OCI-LY3 (cell line): ENCODE data around the gene NEURL1.

Experiments used
- H2AFZ ChIP-seq: fragments of 200-600, 300-600 bp; shearing (Covaris generic); 2 replicates; pipeline ENCODE4 v1.6.0; 2014; ENCODE audit warnings: antibody characterized with exemption, low read depth, low read length
- H3K27ac ChIP-seq: fragments of 200-600, 300-600 bp; sonication (generic); 2 replicates; pipeline ENCODE4 v1.5.1; 2014; ENCODE audit warnings: mild to moderate bottlenecking, low read length, moderate library complexity, mixed read lengths
- H3K27me3 ChIP-seq: fragments of 200-600, 300-600 bp; sonication (generic); 2 replicates; pipeline ENCODE4 v1.6.1; 2014; ENCODE audit warnings: low read depth, low read length, mixed read lengths
- H3K36me3 ChIP-seq: fragments of 200-600, 300-600 bp; sonication (generic); replicated peaks from 2 replicates; pipeline ENCODE3; 2014; ENCODE audit warnings: low read depth, low read length, mixed read lengths
- H3K4me1 ChIP-seq: fragments of 300-600, 200-600 bp; sonication (generic); 2 replicates; pipeline ENCODE4 v1.6.1; 2014; ENCODE audit warnings: low read length, mixed read lengths
- H3K4me2 ChIP-seq: fragments of 200-600, 300-600 bp; sonication (generic); 2 replicates; pipeline ENCODE4 v1.6.1; 2014; ENCODE audit warnings: low read length, mixed read lengths
- H3K4me3 ChIP-seq: fragments of 300-600, 200-600 bp; sonication (generic); 2 replicates; pipeline ENCODE4 v1.5.1; 2014; ENCODE audit warnings: antibody characterized with exemption, mild to moderate bottlenecking, low read length, moderate library complexity
- H3K79me2 ChIP-seq: fragments of 300-600, 200-600 bp; shearing (Covaris generic); 2 replicates; pipeline ENCODE4 v1.6.1; 2014; ENCODE audit warnings: mild to moderate bottlenecking, low read length, mixed read lengths
- H3K9ac ChIP-seq: fragments of 300-600, 200-600 bp; shearing (Covaris generic); 2 replicates; pipeline ENCODE4 v1.6.0; 2014; ENCODE audit warnings: mild to moderate bottlenecking, low read length, moderate library complexity
- H3K9me3 ChIP-seq: fragments of 200-600, 300-600 bp; shearing (Covaris generic); 2 replicates; pipeline ENCODE4 v1.6.1; 2014; ENCODE audit warnings: low read length, mixed read lengths; ENCODE audit not compliant: insufficient read depth
- H4K20me1 ChIP-seq: fragments of 200-600, 300-600 bp; sonication (generic); 2 replicates; pipeline ENCODE4 v1.6.1; 2016; ENCODE audit warnings: low read length, mixed read lengths; ENCODE audit not compliant: insufficient read depth
- EZH2phosphoT487 ChIP-seq: fragments of 200-600 bp; shearing (Covaris generic); IDR thresholded peaks from 2 replicates; pipeline ENCODE4 v1.6.1; 2018; ENCODE audit warnings: antibody characterized with exemption, mixed run types, low read depth
- TF ChIP-seq, protein P1 (sequence below): fragments of 200-600, 300-600 bp; sonication (generic); IDR thresholded peaks from 2 replicates; pipeline ENCODE4 v1.5.1; 2014; ENCODE audit warnings: antibody characterized with exemption, low read length, low read depth

The NEURL1 gene

DNA sequence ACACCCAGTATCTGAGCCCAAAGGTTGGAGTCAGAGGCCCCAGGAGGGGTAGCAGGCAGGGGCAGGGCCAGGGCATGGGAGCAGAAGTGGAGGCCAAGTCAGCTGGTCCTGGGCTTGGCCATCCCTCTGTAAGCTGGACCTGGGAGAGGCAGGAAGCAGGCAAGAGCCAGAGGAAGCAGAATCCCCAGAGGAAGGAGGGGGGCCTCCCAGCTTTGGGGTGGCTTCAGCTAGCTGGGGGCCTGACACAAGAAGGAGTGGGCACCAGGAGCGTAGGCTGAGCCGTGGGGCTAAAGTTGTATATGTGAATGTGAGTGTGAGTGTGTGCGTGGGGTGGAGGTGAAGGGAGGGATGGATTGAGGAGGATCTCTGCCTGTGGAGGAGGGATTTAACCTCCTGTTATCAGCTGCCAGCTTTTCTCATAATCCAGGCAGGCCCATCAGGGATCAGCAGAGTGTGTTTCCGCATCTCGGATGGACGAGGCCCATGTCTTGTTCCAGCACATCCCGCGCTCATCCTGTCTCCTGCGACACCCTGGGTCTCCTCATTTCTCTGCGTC is 54.0 kb downstream of the NEURL1 start:
- Histone ChIP-seq H2AFZ (no peak overlapping the region), H3K4me3 (no peak overlapping the region), H3K79me2 (no peaks in the 10 kb centered on the region), H3K27me3 (0 out of 2 replicates have a peak, but pooled peaks cover 2% of the 10 kb centered on the region), H3K4me2 (no peak overlapping the region), H3K27ac (no peak overlapping the region), H3K4me1 (peaks cover 6% of the 10 kb centered on the region; the same call in 1 of the 2 replicates), H3K9me3 (no peaks in the 10 kb centered on the region), H3K9ac (no peak overlapping the region), H3K36me3 (no peaks in the 10 kb centered on the region), H4K20me1 (no peaks in the 10 kb centered on the region)
- TF ChIP-seq, protein P1, sequence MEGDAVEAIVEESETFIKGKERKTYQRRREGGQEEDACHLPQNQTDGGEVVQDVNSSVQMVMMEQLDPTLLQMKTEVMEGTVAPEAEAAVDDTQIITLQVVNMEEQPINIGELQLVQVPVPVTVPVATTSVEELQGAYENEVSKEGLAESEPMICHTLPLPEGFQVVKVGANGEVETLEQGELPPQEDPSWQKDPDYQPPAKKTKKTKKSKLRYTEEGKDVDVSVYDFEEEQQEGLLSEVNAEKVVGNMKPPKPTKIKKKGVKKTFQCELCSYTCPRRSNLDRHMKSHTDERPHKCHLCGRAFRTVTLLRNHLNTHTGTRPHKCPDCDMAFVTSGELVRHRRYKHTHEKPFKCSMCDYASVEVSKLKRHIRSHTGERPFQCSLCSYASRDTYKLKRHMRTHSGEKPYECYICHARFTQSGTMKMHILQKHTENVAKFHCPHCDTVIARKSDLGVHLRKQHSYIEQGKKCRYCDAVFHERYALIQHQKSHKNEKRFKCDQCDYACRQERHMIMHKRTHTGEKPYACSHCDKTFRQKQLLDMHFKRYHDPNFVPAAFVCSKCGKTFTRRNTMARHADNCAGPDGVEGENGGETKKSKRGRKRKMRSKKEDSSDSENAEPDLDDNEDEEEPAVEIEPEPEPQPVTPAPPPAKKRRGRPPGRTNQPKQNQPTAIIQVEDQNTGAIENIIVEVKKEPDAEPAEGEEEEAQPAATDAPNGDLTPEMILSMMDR, result no peak
- TF ChIP-seq EZH2phosphoT487, result no peak

DNA sequence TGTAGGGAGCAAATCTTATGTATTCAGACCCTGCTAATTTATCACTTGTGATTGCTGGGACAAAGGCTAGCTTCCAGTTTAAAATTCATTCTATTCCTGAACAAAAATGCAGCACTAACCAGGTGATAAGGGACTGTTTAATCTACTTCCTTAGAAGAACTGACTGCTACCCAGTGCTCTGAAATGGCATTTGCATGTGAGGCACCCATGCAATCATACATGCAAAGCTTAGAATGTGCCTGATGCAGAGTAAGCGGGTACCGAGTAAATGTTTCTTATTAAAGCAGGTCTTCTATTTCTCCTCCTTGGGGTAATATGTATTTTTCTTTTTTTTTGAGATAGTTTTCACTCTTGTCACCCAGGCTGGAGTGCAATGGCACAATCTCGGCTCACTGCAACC is 54.5 kb downstream of the NEURL1 start:
- H3K4me3 ChIP-seq, result no peak overlapping the region
- no peak overlapping the region for H3K27ac ChIP-seq
- H2AFZ ChIP-seq, result no peak overlapping the region
- H4K20me1 ChIP-seq, result no peaks in the 10 kb centered on the region
- H3K9ac ChIP-seq, result no peak overlapping the region
- TF ChIP-seq EZH2phosphoT487, result no peak
- TF ChIP-seq, protein P1, result no peak
- H3K79me2 ChIP-seq, result no peaks in the 10 kb centered on the region
- H3K27me3 ChIP-seq, result 0 out of 2 replicates have a peak, but pooled peaks cover 2% of the 10 kb centered on the region
- H3K4me1 ChIP-seq, result 0 out of 2 replicates have a peak, but pooled peaks cover 2% of the 10 kb centered on the region
- H3K9me3 ChIP-seq, result no peaks in the 10 kb centered on the region
- no peaks in the 10 kb centered on the region for H3K36me3 ChIP-seq
- no peak overlapping the region for H3K4me2 ChIP-seq

DNA sequence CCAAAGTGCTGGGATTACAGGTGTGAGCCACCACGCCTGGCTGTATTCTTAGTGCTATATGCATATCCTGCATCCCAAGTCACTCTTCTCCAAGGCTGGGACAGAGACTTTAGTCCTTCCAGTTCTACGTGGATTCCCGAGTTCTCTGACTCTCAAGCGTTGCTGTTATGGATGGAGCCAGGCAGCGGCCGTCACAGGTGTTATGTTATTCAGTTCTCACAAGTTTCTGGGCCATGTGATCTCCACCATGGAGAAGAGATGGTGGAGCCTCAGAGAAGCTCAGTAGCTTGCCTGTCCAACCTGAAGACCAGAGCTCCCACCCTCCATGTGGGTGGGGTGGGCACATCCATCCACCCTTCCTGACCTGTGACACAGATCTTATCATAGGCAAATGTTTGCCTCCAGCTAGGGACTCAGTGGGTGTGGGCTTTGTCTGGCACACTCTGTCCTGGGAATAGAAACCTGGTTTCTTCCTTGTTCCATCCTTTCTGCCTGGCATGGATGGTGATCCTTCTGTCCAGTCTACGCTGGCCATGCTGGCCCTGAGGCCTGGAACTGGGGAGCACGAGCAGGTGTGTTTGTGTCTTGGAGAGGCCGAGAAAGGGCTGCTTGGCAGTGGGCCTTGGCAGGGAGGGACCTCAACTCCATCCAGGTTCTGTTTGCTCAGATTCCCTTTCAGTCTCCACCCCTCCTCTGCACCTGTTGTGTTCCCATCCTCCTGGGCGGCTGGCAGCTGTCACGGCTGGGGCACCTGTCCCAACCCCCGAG is 55.3 kb downstream of the NEURL1 start:
- Histone ChIP-seq H3K27ac (no peak overlapping the region), H4K20me1 (no peaks in the 10 kb centered on the region), H3K79me2 (no peaks in the 10 kb centered on the region), H3K9ac (no peak overlapping the region), H3K9me3 (no peaks in the 10 kb centered on the region), H3K4me1 (no peaks in the 10 kb centered on the region), H3K27me3 (no peaks in the 10 kb centered on the region), H2AFZ (no peak overlapping the region), H3K36me3 (no peaks in the 10 kb centered on the region), H3K4me3 (no peak overlapping the region), H3K4me2 (no peak overlapping the region)
- no peak for TF ChIP-seq EZH2phosphoT487
- TF ChIP-seq, protein P1, result no peak

DNA sequence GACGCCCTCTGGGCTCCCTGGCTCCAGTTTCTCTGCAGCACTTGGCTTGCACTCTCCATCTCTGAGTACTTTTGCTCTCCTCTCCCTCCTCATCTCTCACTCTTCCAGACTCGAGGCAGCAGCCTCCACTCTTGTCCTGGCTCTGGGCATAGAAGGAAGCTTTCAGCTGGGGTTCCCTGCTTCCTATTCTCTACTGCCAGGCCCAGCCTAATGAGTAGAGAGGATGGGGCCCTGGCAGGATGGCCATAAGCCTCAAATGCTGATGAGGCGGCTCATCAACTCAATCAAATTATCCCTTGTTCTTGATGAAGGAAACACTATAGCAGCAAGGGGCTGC is 55.8 kb downstream of the NEURL1 start:
- Histone ChIP-seq H3K27ac (no peak overlapping the region), H3K79me2 (no peaks in the 10 kb centered on the region), H2AFZ (no peak overlapping the region), H3K4me3 (no peak overlapping the region), H3K27me3 (no peaks in the 10 kb centered on the region), H3K4me2 (no peak overlapping the region), H3K9ac (no peak overlapping the region), H4K20me1 (no peaks in the 10 kb centered on the region), H3K36me3 (no peaks in the 10 kb centered on the region), H3K4me1 (no peaks in the 10 kb centered on the region), H3K9me3 (no peaks in the 10 kb centered on the region)
- TF ChIP-seq EZH2phosphoT487, result no peak
- TF ChIP-seq, protein P1, result no peak
